ENCODE data around the gene TMEM253.

DNA sequence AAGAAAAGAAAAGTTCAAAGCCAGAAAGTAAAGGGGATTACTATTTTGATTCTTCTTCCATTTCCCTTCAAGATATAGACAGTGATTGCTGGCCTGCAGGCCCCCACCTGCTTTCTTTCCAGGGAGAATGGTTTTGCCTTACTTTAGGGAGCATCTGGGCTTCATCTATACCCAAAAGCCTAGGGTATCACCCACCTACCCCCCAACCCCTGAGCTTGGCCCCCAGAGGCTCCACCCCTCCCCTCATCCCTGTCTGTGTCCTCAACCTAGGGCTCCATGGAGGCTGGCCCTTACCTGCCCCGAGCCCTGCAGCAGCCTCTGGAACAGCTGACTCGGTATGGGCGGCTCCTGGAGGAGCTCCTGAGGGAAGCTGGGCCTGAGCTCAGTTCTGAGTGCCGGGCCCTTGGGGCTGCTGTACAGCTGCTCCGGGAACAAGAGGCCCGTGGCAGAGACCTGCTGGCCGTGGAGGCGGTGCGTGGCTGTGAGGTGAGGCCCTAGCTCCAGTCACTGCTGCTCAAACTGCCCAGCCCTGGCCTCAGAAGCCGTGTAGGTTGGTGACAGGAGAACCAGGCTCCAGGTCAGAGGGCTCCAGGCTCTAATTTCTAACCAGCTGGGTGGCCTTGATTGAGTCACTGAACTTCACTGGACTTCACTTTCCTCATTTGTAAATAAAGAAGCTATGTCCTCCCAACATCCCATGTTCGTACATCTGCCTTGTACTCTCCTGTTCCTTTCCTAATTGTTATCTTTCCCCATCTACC lies 17.1 kb upstream of the TMEM253 start:
- TF ChIP-seq EZH2 (IDR thresholded peaks at IDR 0.05; ENCODE audit: borderline replicate concordance, low read depth, low read length, poor library complexity, severe bottlenecking): no peak
- TF ChIP-seq, protein P1, sequence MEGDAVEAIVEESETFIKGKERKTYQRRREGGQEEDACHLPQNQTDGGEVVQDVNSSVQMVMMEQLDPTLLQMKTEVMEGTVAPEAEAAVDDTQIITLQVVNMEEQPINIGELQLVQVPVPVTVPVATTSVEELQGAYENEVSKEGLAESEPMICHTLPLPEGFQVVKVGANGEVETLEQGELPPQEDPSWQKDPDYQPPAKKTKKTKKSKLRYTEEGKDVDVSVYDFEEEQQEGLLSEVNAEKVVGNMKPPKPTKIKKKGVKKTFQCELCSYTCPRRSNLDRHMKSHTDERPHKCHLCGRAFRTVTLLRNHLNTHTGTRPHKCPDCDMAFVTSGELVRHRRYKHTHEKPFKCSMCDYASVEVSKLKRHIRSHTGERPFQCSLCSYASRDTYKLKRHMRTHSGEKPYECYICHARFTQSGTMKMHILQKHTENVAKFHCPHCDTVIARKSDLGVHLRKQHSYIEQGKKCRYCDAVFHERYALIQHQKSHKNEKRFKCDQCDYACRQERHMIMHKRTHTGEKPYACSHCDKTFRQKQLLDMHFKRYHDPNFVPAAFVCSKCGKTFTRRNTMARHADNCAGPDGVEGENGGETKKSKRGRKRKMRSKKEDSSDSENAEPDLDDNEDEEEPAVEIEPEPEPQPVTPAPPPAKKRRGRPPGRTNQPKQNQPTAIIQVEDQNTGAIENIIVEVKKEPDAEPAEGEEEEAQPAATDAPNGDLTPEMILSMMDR (conservative IDR thresholded peaks at IDR 0.05; ENCODE audit: low read depth, low read length): no peak

Data from A673 (cell line).